GM19328 (cell line): ENCODE data around the gene TASL.
A peak's percentile ranks its signal among the peaks of the same experiment; 100 is the strongest.
"Not testable (repeated sequence)": the region's sequence is repeated elsewhere in the genome, so short reads cannot be mapped to it uniquely, and the experiment has no call there.

Experiments
- ATAC-seq: cut with Tn5 transposase; IDR thresholded peaks from one replicate; pipeline ENCODE4 v1.9.1; 2021; ENCODE audit warnings: mild to moderate bottlenecking, moderate library complexity; ENCODE audit not compliant: unreplicated experiment

Gene TASL

GRCh38 chrX:30582664-30583063 is 5.1 kb upstream of the TASL start:
- ATAC-seq, result no peak

GRCh38 chrX:30580641-30581040 is 3.1 kb upstream of the TASL start:
- no peak for ATAC-seq

DNA sequence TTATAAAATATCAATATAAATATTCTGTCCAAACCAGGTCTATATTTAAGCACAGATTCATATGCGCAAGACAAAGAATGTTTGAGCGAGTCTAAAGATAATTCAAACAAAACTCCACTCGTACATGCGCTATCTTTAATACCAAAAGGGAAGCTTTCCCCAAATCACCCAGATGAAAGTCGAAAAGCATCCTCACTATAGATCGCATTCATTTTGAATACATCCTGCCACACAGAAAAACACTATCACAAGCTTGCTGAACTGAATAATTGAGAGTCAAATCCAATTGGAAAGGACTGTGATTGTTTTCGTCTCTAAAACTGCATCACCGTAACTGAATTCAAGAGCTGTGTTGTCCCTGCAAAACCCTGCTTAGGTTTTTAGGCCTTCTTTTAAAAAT is 685 bp downstream of the TASL start:
- ATAC-seq, result no peak

DNA sequence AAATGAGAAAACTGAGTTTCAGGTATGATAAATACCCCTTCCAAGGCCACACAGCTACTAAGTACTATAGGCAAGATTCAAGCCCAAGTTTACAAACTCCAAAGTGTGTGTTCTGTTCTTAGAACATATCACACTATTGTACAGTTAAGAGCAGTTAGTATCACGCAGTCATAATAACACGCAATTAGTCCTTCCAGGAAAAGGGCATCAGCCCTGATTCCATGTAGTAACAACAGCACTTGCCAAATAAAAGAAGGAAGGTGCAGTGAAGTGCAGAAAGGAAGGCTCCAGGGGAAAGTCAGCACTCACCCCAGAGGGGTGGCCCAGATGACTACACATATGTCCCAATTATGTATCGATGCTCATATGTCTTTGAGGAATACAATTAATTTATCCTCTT is 4.4 kb downstream of the TASL start:
- ATAC-seq, result no peak

- no peak for ATAC-seq
These were observed 4.9 kb downstream of the TASL start for GRCh38 chrX:30572678-30573077.

DNA sequence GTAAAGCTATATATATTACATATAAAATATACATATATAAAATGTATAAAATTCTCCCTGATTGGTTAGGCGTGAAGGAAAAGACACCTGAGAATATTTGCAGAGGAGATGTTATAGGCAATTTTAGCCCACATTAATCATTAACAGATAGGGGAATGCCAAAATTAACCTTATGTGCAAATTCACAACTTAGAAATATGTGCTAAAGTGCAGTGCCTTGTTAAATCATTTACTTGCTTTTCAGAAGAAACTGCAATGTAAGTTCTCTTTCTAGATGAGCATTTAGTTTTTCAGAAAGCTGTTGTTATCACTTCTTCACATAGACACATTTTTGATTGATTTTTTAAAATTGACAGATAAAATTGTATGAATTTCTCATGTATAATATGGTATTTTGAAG is 5.6 kb downstream of the TASL start:
- ATAC-seq, result no peak

GRCh38 chrX:30570505-30570904 is 7.1 kb downstream of the TASL start:
- no peak for ATAC-seq

DNA sequence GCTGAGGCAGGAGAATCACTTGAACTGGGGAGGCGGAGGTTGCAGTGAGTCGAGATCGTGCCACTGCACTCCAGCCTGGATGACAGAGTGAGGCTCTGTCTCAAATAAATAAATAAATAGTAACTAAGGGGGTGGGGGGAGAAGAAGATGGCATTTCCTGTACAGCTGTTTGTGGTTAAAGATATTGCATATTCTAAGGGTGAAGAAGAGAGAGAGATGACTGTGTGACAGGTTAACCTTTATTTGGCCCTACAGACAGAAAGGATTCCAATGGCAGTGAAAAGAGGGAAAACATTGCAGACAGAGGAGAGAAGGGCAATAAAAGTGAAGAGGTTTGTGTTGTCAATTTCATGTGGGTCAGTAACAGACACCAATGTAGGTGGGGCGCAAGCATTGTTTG is 9.4 kb downstream of the TASL start:
- ATAC-seq, result no peak

GRCh38 chrX:30563070-30563469 is 14.5 kb downstream of the TASL start:
- ATAC-seq, result not testable (repeated sequence)

DNA sequence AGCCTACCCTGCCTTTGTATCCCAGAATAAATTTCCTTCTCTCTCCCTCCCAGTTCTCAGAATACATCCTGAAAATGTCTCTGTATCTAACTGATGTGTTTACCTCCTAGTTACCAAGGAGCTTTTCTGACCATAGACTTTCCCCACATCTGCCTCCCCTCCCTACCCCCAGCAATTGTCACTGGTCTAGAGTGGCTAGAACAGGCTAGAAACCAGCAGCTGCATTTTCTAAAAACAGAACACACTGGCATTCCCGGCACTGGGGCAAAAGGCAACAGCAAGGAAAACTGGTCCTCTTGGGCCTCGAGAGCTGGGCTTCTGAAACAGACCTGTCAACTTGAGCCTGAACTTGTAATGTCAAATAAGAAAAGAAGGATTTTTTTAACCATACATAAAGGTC is 16.4 kb downstream of the TASL start:
- no peak for ATAC-seq

GRCh38 chrX:30538271-30538670 is 39.3 kb downstream of the TASL start:
- peak; percentile 59 for ATAC-seq

GRCh38 chrX:30533835-30534234 is 43.7 kb downstream of the TASL start:
- no peak for ATAC-seq

GRCh38 chrX:30533266-30533665 is 44.3 kb downstream of the TASL start:
- no peak for ATAC-seq

GRCh38 chrX:30530606-30531005 is 47.0 kb downstream of the TASL start:
- ATAC-seq, result no peak

GRCh38 chrX:30525732-30526131 is 51.8 kb downstream of the TASL start:
- no peak for ATAC-seq

- no peak for ATAC-seq
These were observed 56.0 kb downstream of the TASL start for GRCh38 chrX:30521440-30522182.

DNA sequence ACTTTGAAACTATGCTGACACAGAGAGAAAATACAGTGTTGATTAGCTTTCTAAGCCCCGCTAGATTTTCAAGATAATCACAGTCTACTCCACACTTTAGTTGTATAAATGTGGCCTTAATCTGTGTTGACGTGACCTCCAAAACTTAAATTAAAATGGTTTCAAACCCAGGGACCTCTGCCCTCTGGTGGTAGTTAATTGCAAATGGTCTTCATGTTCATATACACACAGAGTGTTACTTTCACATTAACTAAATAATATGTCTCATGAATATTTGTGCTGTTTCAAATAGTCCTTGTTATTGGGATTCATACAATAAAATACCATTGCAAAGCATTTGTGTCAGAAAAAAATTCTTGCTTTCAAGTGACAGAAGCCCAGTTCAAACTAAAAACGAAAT is 64.3 kb downstream of the TASL start:
- ATAC-seq, result no peak
